Fibroblast of villous mesenchyme (primary cell): ENCODE results near the gene CLEC11A. TPM values are rescaled to one million over a fixed set of nuclear protein-coding genes. Genes with fewer than 3 reads are reported as not detected.
"Not testable (repeated sequence)": the region's sequence is repeated elsewhere in the genome, so short reads cannot be mapped to it uniquely, and the experiment has no call there.

Experiments used
- DNase-seq: peaks from one replicate; pipeline ENCODE4 v3.0.0-alpha.2; 2010; ENCODE audit warnings: low read depth
- H3K4me3 ChIP-seq: 2 replicates; pipeline ENCODE4 v1.5.1; 2011; ENCODE audit warnings: low read depth, mild to moderate bottlenecking, low read length
- total RNA-seq: library from RNA; depleted of rRNA; stranded (reverse); fragments of >200 nt; gene quantifications from 2 replicates; pipeline ENCODE4 v1.2.3, GENCODE V29; 2012
- TF ChIP-seq, protein P1 (sequence below): IDR thresholded peaks from 2 replicates; pipeline ENCODE4 v1.5.1; 2012; ENCODE audit warnings: low read depth, mild to moderate bottlenecking, low read length; ENCODE audit not compliant: insufficient read depth

Gene CLEC11A
- total RNA-seq, 1 donor = 18.6 TPM

- DNase-seq = peak; percentile 11
- no peak overlapping the region for H3K4me3 ChIP-seq
- TF ChIP-seq, protein P1, sequence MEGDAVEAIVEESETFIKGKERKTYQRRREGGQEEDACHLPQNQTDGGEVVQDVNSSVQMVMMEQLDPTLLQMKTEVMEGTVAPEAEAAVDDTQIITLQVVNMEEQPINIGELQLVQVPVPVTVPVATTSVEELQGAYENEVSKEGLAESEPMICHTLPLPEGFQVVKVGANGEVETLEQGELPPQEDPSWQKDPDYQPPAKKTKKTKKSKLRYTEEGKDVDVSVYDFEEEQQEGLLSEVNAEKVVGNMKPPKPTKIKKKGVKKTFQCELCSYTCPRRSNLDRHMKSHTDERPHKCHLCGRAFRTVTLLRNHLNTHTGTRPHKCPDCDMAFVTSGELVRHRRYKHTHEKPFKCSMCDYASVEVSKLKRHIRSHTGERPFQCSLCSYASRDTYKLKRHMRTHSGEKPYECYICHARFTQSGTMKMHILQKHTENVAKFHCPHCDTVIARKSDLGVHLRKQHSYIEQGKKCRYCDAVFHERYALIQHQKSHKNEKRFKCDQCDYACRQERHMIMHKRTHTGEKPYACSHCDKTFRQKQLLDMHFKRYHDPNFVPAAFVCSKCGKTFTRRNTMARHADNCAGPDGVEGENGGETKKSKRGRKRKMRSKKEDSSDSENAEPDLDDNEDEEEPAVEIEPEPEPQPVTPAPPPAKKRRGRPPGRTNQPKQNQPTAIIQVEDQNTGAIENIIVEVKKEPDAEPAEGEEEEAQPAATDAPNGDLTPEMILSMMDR = no peak
Measured at GRCh38 chr19:50759886-50760285, 36.7 kb downstream of the CLEC11A start.

- not testable (repeated sequence) for DNase-seq, H3K4me3 ChIP-seq
Measured at GRCh38 chr19:50761501-50761900, 38.3 kb downstream of the CLEC11A start.

DNA sequence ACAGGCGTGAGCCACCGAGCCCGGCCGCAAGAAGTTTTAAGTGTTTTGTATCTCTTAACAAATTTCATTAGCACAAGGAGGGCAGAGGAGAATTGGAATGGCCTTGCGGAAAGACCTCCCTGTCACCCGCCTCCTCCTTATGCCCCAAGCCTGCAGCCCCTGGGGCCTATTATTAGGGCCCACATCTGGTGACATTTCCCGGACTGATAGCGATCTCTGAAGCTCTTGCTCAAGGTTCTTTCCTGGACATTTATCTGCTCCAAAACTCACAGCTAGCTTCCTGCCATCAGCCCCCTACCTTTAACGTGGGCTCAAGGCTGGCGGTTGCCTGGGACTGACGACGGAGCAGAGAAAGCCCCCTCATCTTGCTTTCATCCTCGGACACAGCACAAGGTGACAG, 40.4 kb downstream of the CLEC11A start:
- DNase-seq, H3K4me3 ChIP-seq: not testable (repeated sequence)

GRCh38 chr19:50764409-50764808, 41.2 kb downstream of the CLEC11A start:
- TF ChIP-seq, protein P1 = no peak
- no peak overlapping the region for H3K4me3 ChIP-seq
- no peak for DNase-seq

GRCh38 chr19:50766746-50767145, 43.6 kb downstream of the CLEC11A start:
- not testable (repeated sequence) for H3K4me3 ChIP-seq, DNase-seq

GRCh38 chr19:50767263-50767662, 44.1 kb downstream of the CLEC11A start:
- not testable (repeated sequence) for H3K4me3 ChIP-seq, DNase-seq

DNA sequence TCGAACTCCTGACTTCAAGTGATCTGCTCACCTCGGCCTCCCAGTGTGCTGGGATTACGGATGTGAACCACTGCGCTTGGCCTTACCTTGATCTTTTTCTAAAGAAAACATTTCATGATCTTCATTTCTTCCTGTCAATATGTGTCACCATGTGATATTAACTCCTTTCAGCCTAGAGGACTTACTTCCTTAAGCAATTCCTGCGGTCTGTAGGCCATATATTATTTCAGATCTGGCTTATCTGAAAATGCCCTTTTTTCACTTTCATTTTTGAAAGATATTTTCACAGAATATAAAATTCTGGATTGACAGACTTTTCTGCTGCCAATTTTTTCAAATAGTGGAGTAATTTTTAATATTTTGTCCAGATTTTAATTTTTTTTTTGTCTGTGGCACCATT, 45.1 kb downstream of the CLEC11A start:
- no peak overlapping the region for H3K4me3 ChIP-seq
- no peak for DNase-seq
- TF ChIP-seq, protein P1 = no peak

DNA sequence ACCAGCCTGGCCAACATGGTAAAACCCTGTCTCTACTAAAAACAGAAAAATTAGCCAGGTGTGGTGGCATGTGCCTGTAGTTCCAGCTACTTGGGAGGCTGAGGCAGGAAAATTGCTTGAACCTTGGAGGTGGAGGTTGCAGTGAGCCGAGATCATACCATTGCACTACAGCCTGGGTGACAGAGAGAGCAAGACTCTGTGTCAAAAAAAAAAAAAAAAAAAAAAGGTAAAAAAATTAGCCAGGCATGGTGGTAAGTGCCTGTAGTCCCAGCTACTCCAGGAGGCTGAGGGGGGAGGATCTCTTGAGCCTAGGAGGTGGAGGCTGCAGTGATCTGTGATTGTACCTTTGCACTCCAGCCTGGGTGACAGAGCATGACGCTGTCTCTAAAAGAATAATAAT, 47.0 kb downstream of the CLEC11A start, which contains the start of gene GPR32:
Gene GPR32, plus strand, starts transcription at position 301 of the 400 bp plus-strand sequence. CDS start 137 bp downstream, outside the sequence.
- not testable (repeated sequence) for H3K4me3 ChIP-seq, DNase-seq

DNA sequence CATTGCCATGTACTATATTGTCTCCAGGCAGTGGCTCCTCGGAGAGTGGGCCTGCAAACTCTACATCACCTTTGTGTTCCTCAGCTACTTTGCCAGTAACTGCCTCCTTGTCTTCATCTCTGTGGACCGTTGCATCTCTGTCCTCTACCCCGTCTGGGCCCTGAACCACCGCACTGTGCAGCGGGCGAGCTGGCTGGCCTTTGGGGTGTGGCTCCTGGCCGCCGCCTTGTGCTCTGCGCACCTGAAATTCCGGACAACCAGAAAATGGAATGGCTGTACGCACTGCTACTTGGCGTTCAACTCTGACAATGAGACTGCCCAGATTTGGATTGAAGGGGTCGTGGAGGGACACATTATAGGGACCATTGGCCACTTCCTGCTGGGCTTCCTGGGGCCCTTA, 47.7 kb downstream of the CLEC11A start:
- H3K4me3 ChIP-seq = no peak overlapping the region
- TF ChIP-seq, protein P1 = no peak
- DNase-seq = no peak

GRCh38 chr19:50772476-50772875, 49.3 kb downstream of the CLEC11A start:
- H3K4me3 ChIP-seq = no peak overlapping the region
- DNase-seq = peak; percentile 17
- TF ChIP-seq, protein P1 = no peak

- not testable (repeated sequence) for DNase-seq, H3K4me3 ChIP-seq
Measured at GRCh38 chr19:50772912-50773311, 49.7 kb downstream of the CLEC11A start.

GRCh38 chr19:50773454-50773853, 50.3 kb downstream of the CLEC11A start:
- not testable (repeated sequence) for H3K4me3 ChIP-seq, DNase-seq
